Measurements from ENCODE around the gene LAGE3. TPM values are rescaled to one million over a fixed set of nuclear protein-coding genes. Genes with fewer than 3 reads are reported as not detected.

The LAGE3 gene
- total and polyA plus RNA-seq, 3 donors from 2014 or later, result 12.4 to 30.9 (median 29.1) TPM

- Histone ChIP-seq H3K9me3 (no peaks in the 10 kb centered on the region), H3K27me3 (no peaks in the 10 kb centered on the region), H3K27ac (no peak overlapping the region), H3K36me3 (ENCODE audit: low read depth, missing control alignments) (no peaks in the 10 kb centered on the region), H3K4me1 (peaks cover 5% of the 10 kb centered on the region), H3K4me3 (no peak overlapping the region)
- no peak for DNase-seq
- WGBS, 2 donors, result 94% methylated on average over 18 of the region's 18 CpGs; no CpG with 5 or more reads in 1 of the 2 donors
- no peak for TF ChIP-seq POLR2A (IDR thresholded peaks at IDR 0.05)
- TF ChIP-seq, protein P1, sequence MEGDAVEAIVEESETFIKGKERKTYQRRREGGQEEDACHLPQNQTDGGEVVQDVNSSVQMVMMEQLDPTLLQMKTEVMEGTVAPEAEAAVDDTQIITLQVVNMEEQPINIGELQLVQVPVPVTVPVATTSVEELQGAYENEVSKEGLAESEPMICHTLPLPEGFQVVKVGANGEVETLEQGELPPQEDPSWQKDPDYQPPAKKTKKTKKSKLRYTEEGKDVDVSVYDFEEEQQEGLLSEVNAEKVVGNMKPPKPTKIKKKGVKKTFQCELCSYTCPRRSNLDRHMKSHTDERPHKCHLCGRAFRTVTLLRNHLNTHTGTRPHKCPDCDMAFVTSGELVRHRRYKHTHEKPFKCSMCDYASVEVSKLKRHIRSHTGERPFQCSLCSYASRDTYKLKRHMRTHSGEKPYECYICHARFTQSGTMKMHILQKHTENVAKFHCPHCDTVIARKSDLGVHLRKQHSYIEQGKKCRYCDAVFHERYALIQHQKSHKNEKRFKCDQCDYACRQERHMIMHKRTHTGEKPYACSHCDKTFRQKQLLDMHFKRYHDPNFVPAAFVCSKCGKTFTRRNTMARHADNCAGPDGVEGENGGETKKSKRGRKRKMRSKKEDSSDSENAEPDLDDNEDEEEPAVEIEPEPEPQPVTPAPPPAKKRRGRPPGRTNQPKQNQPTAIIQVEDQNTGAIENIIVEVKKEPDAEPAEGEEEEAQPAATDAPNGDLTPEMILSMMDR (IDR thresholded peaks at IDR 0.05), result no peak
- intact Hi-C loops (cut with DNase I; ENCODE audit: low total_unique reads), result no loop called here
Measured at GRCh38 chrX:154449618-154450017, 29.5 kb downstream of the LAGE3 start.

GRCh38 chrX:154448484-154448883, 30.6 kb downstream of the LAGE3 start:
- WGBS, 2 donors, result 93% methylated on average over 5 to 8 of the region's 14 CpGs
- Histone ChIP-seq H3K27me3 (no peaks in the 10 kb centered on the region), H3K36me3 (ENCODE audit: low read depth, missing control alignments) (no peaks in the 10 kb centered on the region), H3K4me1 (peaks cover 5% of the 10 kb centered on the region), H3K4me3 (no peak overlapping the region), H3K27ac (no peak overlapping the region), H3K9me3 (no peaks in the 10 kb centered on the region)
- TF ChIP-seq, protein P1 (IDR thresholded peaks at IDR 0.05), result no peak
- no peak for TF ChIP-seq POLR2A (IDR thresholded peaks at IDR 0.05)
- intact Hi-C loops (cut with DNase I; ENCODE audit: low total_unique reads), result no loop called here
- DNase-seq, result no peak

GRCh38 chrX:154446430-154446829, 32.7 kb downstream of the LAGE3 start:
- 97 to 99% methylated on average over 6 to 9 of the region's 12 CpGs for WGBS, 2 donors
- no peaks in the 10 kb centered on the region for H3K36me3 ChIP-seq (ENCODE audit: low read depth, missing control alignments)
- DNase-seq, result no peak

DNA sequence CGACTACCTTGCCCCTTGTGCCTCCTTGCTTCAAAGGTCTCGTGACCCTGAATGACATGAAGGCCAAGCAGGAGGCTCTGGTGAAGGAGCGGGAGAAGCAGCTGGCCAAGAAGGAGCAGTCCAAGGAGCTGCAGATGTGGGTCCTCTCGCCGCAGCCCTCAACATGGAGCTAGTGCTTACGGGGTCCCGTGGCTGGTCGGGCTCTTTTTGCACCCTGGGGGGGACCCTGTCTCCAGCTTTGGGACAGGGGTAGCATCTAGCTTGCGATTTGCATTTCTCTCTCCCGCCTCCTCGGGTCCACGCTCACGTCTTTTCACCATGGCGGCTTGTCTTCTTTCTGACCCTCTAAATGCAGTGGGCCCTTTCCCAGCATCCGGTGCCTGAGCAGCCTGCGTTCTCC, 33.3 kb downstream of the LAGE3 start:
- peaks cover 5% of the 10 kb centered on the region for H3K4me1 ChIP-seq
- H3K9me3 ChIP-seq, result no peaks in the 10 kb centered on the region
- DNase-seq, result no peak
- H3K27me3 ChIP-seq, result no peaks in the 10 kb centered on the region
- intact Hi-C loops (cut with DNase I; ENCODE audit: low total_unique reads), result no loop called here
- H3K27ac ChIP-seq, result no peak overlapping the region
- TF ChIP-seq, protein P1 (IDR thresholded peaks at IDR 0.05), result no peak
- no peak for TF ChIP-seq POLR2A (IDR thresholded peaks at IDR 0.05)
- WGBS, 2 donors, result 88 to 95% methylated on average over 7 to 10 of the region's 16 CpGs
- no peak overlapping the region for H3K4me3 ChIP-seq
- H3K36me3 ChIP-seq (ENCODE audit: low read depth, missing control alignments), result no peaks in the 10 kb centered on the region

More at GRCh38 chrX:154446430-154446829, 32.7 kb downstream of the LAGE3 start:
- intact Hi-C loops (cut with DNase I; ENCODE audit: low total_unique reads), result no loop called here
- Histone ChIP-seq H3K4me1 (peaks cover 5% of the 10 kb centered on the region), H3K27me3 (no peaks in the 10 kb centered on the region), H3K27ac (no peak overlapping the region), H3K4me3 (no peak overlapping the region), H3K9me3 (no peaks in the 10 kb centered on the region)
- no peak for TF ChIP-seq POLR2A (IDR thresholded peaks at IDR 0.05)

DNA sequence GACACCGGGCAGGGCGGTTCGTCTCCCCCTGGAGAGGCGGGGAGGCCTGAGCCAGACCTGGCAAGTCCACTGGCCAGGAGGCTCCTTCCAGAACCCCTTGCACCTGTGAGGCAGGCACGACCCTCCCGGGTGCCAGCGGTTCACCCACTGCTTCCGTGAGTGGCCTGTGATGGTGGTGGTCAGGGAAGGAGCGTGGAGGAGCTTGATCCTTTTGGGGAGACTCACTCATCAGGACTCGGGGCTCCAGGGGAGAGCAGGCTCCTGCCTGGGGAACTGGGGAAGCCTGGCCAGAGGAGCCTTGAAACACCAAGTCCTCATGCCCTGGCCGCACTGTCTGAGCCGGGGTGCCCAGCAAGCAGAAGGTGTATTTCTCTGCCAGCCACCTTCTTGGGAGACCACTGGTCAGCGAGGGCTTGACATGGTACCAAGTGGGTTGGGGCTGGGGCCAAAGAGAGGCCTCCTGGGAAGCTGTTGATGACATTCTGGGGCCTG, 34.3 kb downstream of the LAGE3 start:
- TF ChIP-seq, protein P1 (IDR thresholded peaks at IDR 0.05), result no peak
- no peak for TF ChIP-seq POLR2A (IDR thresholded peaks at IDR 0.05)
- Histone ChIP-seq H3K4me1 (peaks cover 5% of the 10 kb centered on the region), H3K4me3 (peak overlapping the region; percentile 57 to 58), H3K9me3 (no peaks in the 10 kb centered on the region), H3K36me3 (ENCODE audit: low read depth, missing control alignments) (no peaks in the 10 kb centered on the region), H3K27me3 (no peaks in the 10 kb centered on the region), H3K27ac (peak overlapping the region; percentile 76 to 83)
- DNase-seq, result no peak
- intact Hi-C loops (cut with DNase I; ENCODE audit: low total_unique reads), result no loop called here
- WGBS, 2 donors, result 74% methylated on average over 9 of the region's 13 CpGs; no CpG with 5 or more reads in 1 of the 2 donors
